Gastroesophageal sphincter (tissue), 4 donors: ENCODE measurements around the gene ISCA2. TPM values are rescaled to one million over a fixed set of nuclear protein-coding genes. Genes with fewer than 3 reads are reported as not detected.

Experiments
- ATAC-seq: fragments of 150-250 bp; one replicate; pipeline ENCODE4 v1.9.1; 2016; ENCODE audit warnings: mild to moderate bottlenecking, moderate library complexity
- H3K27ac ChIP-seq, 4 donors: fragments of 200-600 bp; sonication (generic) in 3 of 4; 1 replicate in 3 of 4; 2 replicates in 1 of 4; pipeline ENCODE4 v1.5.1; 2016 to 2019
- H3K27me3 ChIP-seq: fragments of 200-600 bp; sonication (generic); one replicate; pipeline ENCODE4 v1.5.1; 2019
- H3K36me3 ChIP-seq, 2 donors: fragments of 200-600 bp; sonication (generic); one replicate each; pipeline ENCODE4 v1.5.1; 2019; ENCODE audit warnings: control low read depth in 1 of 2
- H3K4me1 ChIP-seq, 3 donors: fragments of 200-600 bp; sonication (generic); 1 replicate in 2 of 3; 2 replicates in 1 of 3; pipeline ENCODE4 v1.5.1; 2016 to 2019; ENCODE audit warnings: control low read depth in 2 of 3
- H3K4me3 ChIP-seq, 2 donors: fragments of 200-600 bp; sonication (generic); one replicate each; pipeline ENCODE4 v1.5.1; 2019; ENCODE audit warnings: mild to moderate bottlenecking in 1 of 2, moderate library complexity in 1 of 2
- H3K9me3 ChIP-seq, 3 donors: fragments of 200-600 bp; sonication (generic); one replicate each; pipeline ENCODE4 v1.5.1; 2017 to 2019; ENCODE audit warnings: control low read depth in 2 of 3
- EP300 ChIP-seq: sonication (generic); formaldehyde crosslinking; IDR thresholded peaks from one replicate; pipeline ENCODE4 v1.6.1; 2017; ENCODE audit warnings: antibody characterized with exemption, mild to moderate bottlenecking
- POLR2A ChIP-seq, 2 donors: fragments of 450-650 bp; IDR thresholded peaks; one replicate each; pipeline ENCODE4 v1.6.1; 2017; ENCODE audit warnings: antibody characterized with exemption in 2 of 2, mild to moderate bottlenecking in 2 of 2, moderate library complexity in 1 of 2
- POLR2AphosphoS5 ChIP-seq: sonication (generic); formaldehyde crosslinking; IDR thresholded peaks from one replicate; pipeline ENCODE4 v1.6.1; 2017; ENCODE audit warnings: antibody characterized with exemption
- WGBS, 2 donors: methylation state at CpG; one replicate each; pipeline ENCODE4 v1.1.5; 2018; ENCODE audit warnings: low coverage in 1 of 2; 5-methylcytosine and 5-hydroxymethylcytosine counted together
- total RNA-seq, 4 donors: library from RNA; depleted of rRNA; stranded (reverse); fragments of >200 nt; gene quantifications; one replicate each; pipeline ENCODE4 v1.1.0, GENCODE V29; 2016
- TF ChIP-seq, protein P1 (sequence below), 4 experiments: fragments of 200-600 bp in 2 of 4; fragments of 450-650 bp in 2 of 4; sonication (generic) in 1 of 4; IDR thresholded peaks; one replicate each; pipeline ENCODE4 v1.5.1; 2017 to 2019; ENCODE audit warnings: antibody characterized with exemption in 4 of 4, mild to moderate bottlenecking in 2 of 4, moderate library complexity in 2 of 4

ISCA2 gene
- total RNA-seq, 4 donors from 2014 or later: 10.6 to 16.3 (median 10.9) TPM

DNA sequence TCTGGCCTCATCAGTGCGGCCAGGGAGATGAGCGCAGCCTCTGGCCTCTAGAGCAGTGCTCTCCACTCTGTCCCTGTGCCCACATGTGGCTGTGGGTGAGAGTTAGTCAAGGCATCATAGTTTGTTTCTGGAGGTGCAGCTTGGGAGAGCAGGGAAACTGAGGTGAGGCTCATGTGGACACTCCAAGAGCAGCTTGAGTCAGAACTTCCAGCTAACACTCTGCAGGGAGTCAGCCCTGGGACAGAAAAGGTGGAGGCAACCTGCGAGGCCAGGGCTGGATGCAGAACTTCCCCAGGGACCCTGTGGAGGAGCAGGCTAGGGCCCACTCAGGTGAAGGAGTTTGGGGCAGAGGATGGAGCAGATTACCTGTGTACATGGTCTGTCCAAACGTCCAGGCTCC, 10.8 kb downstream of the ISCA2 start:
- Histone ChIP-seq H3K27me3 (no peaks in the 10 kb centered on the region), H3K9me3 (no peaks in the 10 kb centered on the region), H3K4me1 (peaks cover 0 to 23% (median 5%) of the 10 kb centered on the region in 3 donors), H3K27ac (no peak overlapping the region), H3K4me3 (no peak overlapping the region), H3K36me3 (peaks cover 0 to 86% of the 10 kb centered on the region in 2 donors)
- no peak for TF ChIP-seq EP300
- TF ChIP-seq, protein P1, sequence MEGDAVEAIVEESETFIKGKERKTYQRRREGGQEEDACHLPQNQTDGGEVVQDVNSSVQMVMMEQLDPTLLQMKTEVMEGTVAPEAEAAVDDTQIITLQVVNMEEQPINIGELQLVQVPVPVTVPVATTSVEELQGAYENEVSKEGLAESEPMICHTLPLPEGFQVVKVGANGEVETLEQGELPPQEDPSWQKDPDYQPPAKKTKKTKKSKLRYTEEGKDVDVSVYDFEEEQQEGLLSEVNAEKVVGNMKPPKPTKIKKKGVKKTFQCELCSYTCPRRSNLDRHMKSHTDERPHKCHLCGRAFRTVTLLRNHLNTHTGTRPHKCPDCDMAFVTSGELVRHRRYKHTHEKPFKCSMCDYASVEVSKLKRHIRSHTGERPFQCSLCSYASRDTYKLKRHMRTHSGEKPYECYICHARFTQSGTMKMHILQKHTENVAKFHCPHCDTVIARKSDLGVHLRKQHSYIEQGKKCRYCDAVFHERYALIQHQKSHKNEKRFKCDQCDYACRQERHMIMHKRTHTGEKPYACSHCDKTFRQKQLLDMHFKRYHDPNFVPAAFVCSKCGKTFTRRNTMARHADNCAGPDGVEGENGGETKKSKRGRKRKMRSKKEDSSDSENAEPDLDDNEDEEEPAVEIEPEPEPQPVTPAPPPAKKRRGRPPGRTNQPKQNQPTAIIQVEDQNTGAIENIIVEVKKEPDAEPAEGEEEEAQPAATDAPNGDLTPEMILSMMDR (IDR thresholded peaks at IDR 0.05): no peak
- TF ChIP-seq POLR2A (IDR thresholded peaks at IDR 0.05): no peak
- no peak for TF ChIP-seq POLR2AphosphoS5
- WGBS, 2 donors: no CpG with 5 or more reads among the region's 4 CpGs
- ATAC-seq: no peak

DNA sequence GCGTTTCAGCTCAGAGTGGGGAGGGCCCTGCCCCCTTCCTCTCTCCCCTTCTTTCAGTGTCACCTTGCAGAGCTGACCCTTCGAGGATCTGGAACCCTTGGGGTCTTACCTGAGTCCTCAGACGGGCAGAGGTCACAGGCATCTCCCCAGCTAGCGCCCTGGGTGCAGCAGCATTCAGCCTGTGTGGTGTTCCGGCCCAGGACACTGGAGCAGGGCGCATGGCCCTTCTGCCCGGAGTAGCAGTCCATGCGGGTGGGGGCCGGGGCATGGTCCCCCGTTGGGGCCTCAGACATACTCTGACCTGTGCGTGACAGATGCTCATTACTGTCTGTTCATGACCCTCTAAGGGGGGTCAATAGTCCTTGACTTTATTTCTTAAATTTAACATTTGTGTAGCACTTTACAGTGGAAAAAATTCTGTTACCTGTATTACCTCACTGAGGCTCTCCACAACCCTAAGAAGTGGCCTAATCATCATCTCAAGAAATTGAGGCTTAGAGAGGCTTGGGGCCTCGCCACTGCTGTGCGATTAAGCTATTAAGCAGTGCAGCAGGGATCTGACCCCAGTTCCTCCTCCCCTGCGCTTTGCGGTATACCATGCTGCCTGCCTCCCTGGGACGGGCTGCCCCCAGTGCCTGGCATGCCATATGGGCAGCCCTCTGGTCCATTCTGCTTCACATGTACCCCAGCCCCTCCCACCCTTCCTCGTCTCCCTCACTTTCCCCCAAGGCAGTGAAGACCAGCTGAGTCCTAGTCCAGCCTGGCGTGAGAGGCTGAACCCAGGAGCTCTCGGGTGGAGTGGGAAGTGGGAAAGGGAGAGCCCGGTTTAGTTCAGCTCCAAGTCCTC, 11.5 kb downstream of the ISCA2 start:
- 84 to 86% methylated on average over 5 to 7 of the region's 20 CpGs for WGBS, 2 donors
- H3K4me1 ChIP-seq: peaks cover 0 to 23% (median 5%) of the 10 kb centered on the region in 3 donors
- H3K36me3 ChIP-seq: peaks cover 0 to 86% of the 10 kb centered on the region in 2 donors
- H3K27me3 ChIP-seq: no peaks in the 10 kb centered on the region
- H3K4me3 ChIP-seq: no peak overlapping the region
- TF ChIP-seq EP300 (no peak), POLR2A (IDR thresholded peaks at IDR 0.05) (no peak), POLR2AphosphoS5 (no peak)
- TF ChIP-seq, protein P1 (IDR thresholded peaks at IDR 0.05): no peak
- H3K9me3 ChIP-seq: no peaks in the 10 kb centered on the region
- no peak for ATAC-seq
- no peak overlapping the region for H3K27ac ChIP-seq

DNA sequence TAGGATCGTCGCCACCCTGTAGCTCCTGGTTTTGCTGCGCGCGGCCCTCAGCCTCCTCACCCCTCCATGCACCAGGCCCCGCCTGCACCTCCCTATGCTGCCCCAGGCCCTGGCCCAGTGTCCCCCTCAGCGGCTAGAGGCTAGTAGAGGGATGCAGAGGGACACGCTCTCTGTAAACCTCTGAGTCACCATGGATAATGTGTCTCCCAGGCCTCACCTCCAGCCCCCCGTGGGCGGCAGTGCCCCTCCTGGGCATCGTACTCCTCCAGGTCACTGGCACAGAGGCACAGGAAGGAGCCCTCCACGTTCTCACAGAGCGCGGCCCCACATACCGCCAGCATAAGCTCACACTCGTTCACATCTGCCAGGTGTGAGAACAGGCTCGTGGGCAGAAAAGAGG, 12.3 kb downstream of the ISCA2 start:
- Histone ChIP-seq H3K4me1 (peaks cover 0 to 21% (median 5%) of the 10 kb centered on the region in 3 donors), H3K4me3 (no peak overlapping the region), H3K27ac (no peak overlapping the region), H3K36me3 (peaks cover 0 to 86% of the 10 kb centered on the region in 2 donors), H3K27me3 (no peaks in the 10 kb centered on the region), H3K9me3 (no peaks in the 10 kb centered on the region)
- ATAC-seq: no peak
- WGBS, 2 donors: 67% methylated on average over 3 of the region's 17 CpGs; no CpG with 5 or more reads in 1 of the 2 donors
- TF ChIP-seq, protein P1 (IDR thresholded peaks at IDR 0.05): no peak
- TF ChIP-seq POLR2A (IDR thresholded peaks at IDR 0.05) (no peak), POLR2AphosphoS5 (no peak), EP300 (no peak)

DNA sequence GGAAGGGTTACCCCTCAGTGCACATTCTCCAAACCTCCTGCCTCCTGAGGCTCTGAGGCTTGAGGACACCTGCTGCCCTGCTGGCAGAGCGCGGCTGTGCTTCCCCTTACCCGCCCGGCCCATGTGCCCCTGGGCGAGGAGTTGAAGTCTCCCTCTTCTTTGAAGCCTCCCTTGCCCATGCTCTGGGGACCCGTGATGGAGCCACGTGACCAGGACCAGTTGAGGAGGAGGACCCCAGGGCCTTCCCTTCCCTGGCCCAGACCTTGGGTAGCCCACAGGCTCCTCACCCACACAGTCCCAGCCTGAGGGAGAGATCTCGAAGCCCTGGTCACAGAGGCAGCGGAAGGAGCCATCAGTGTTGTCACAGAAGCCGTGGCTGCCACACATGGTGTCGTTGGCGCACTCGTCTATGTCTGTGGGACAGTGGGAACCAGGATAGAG, 12.9 kb downstream of the ISCA2 start:
- WGBS, 2 donors: 60 to 86% methylated on average over 1 to 9 of the region's 13 CpGs
- Histone ChIP-seq H3K4me3 (no peak overlapping the region), H3K9me3 (no peaks in the 10 kb centered on the region), H3K27ac (no peak overlapping the region), H3K4me1 (peaks cover 0 to 15% (median 3%) of the 10 kb centered on the region in 3 donors), H3K27me3 (no peaks in the 10 kb centered on the region), H3K36me3 (peaks cover 0 to 85% of the 10 kb centered on the region in 2 donors)
- no peak for TF ChIP-seq EP300
- TF ChIP-seq POLR2A (IDR thresholded peaks at IDR 0.05): no peak
- TF ChIP-seq POLR2AphosphoS5: no peak
- TF ChIP-seq, protein P1 (IDR thresholded peaks at IDR 0.05): no peak
- no peak for ATAC-seq

DNA sequence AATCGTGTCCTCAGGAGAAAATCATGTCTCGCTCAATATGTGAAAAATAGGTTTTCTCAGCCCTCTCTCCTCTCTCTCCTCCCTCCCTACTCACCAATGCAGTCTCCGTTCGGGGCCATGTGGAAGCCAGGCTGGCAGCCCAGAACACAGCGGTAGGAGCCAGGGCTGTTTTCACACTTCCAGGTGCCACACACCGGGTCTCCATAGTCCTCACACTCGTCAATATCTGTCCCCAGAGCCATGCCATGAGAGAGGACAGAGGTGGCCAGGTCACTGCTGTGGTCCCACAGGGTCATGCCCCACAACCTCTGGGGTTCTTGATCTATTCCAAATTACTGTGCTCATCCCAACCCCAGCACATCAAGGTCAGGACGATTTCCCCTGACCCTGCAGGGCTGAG, 13.5 kb downstream of the ISCA2 start:
- TF ChIP-seq POLR2AphosphoS5 (no peak), POLR2A (IDR thresholded peaks at IDR 0.05) (no peak), EP300 (no peak)
- TF ChIP-seq, protein P1 (IDR thresholded peaks at IDR 0.05): no peak
- H3K4me3 ChIP-seq: no peak overlapping the region
- ATAC-seq: no peak
- H3K27me3 ChIP-seq: no peaks in the 10 kb centered on the region
- H3K36me3 ChIP-seq: peaks cover 0 to 84% of the 10 kb centered on the region in 2 donors
- H3K27ac ChIP-seq: no peak overlapping the region
- no peaks in the 10 kb centered on the region for H3K9me3 ChIP-seq
- 55 to 67% methylated on average over 3 of the region's 8 CpGs for WGBS, 2 donors
- peaks cover 0 to 9% (median 0%) of the 10 kb centered on the region in 3 donors for H3K4me1 ChIP-seq
